BLaER1 (cell line): ENCODE measurements around the gene MAGEA9.
"Not testable (repeated sequence)": the region's sequence is repeated elsewhere in the genome, so short reads cannot be mapped to it uniquely, and the experiment has no call there.

Source experiments
- H3K27ac ChIP-seq: shearing (Covaris generic); formaldehyde crosslinking; 2 replicates; pipeline ENCODE4 v1.8.1; 2022
- H3K27me3 ChIP-seq: shearing (Covaris generic); formaldehyde crosslinking; 2 replicates; pipeline ENCODE4 v1.8.1; 2022
- H3K36me3 ChIP-seq: shearing (Covaris generic); formaldehyde crosslinking; 2 replicates; pipeline ENCODE4 v1.8.1; 2022
- H3K4me1 ChIP-seq: shearing (Covaris generic); formaldehyde crosslinking; 2 replicates; pipeline ENCODE4 v1.8.1; 2022
- H3K4me2 ChIP-seq: shearing (Covaris generic); formaldehyde crosslinking; 2 replicates; pipeline ENCODE4 v1.8.1; 2022
- H3K4me3 ChIP-seq: shearing (Covaris generic); formaldehyde crosslinking; 2 replicates; pipeline ENCODE4 v1.8.1; 2022
- H3K9ac ChIP-seq: shearing (Covaris generic); formaldehyde crosslinking; 2 replicates; pipeline ENCODE4 v1.8.1; 2022
- H3K9me3 ChIP-seq: shearing (Covaris generic); formaldehyde crosslinking; 2 replicates; pipeline ENCODE4 v1.8.1; 2022
- H4K20me1 ChIP-seq: shearing (Covaris generic); formaldehyde crosslinking; 2 replicates; pipeline ENCODE4 v1.8.1; 2022
- Cebpa-rat ChIP-seq: shearing (Covaris generic); IDR thresholded peaks from 2 replicates; pipeline ENCODE4 v1.8.1; 2022

MAGEA9 gene, protein sequence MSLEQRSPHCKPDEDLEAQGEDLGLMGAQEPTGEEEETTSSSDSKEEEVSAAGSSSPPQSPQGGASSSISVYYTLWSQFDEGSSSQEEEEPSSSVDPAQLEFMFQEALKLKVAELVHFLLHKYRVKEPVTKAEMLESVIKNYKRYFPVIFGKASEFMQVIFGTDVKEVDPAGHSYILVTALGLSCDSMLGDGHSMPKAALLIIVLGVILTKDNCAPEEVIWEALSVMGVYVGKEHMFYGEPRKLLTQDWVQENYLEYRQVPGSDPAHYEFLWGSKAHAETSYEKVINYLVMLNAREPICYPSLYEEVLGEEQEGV

DNA sequence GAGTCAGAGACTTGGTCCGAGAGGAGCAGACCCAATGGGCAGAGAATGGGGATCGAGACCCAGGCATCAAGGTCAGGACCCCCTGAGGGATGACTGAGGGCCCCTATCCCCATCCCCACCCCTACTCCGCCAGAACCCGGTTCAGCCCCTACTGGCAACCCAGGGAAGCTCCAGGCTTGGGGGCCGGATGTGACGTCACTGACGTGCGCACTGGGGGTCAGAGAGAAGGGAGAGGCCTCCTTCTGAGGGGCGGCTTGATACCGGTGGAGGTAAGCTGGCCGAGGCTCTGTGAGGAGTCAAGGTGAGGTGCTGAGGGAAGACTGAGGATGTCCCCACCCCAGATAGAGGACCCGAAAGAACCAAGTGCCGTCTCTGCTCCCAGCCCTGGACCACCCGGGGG, at the start of gene MAGEA9:
Gene MAGEA9, plus strand, starts transcription at position 204 of the 400 bp plus-strand sequence. CDS start 4,281 bp downstream, outside the sequence.
- H3K4me1 ChIP-seq, H3K9me3 ChIP-seq, H3K27me3 ChIP-seq, H4K20me1 ChIP-seq, H3K27ac ChIP-seq, H3K36me3 ChIP-seq, H3K4me2 ChIP-seq, H3K9ac ChIP-seq, H3K4me3 ChIP-seq: not testable (repeated sequence)

- H3K27ac ChIP-seq, H4K20me1 ChIP-seq, H3K27me3 ChIP-seq, H3K9me3 ChIP-seq, H3K4me3 ChIP-seq, H3K36me3 ChIP-seq, H3K9ac ChIP-seq, H3K4me1 ChIP-seq, H3K4me2 ChIP-seq: not testable (repeated sequence)
Measured at GRCh38 chrX:149742269-149742668, 39.5 kb upstream of the MAGEA9 start.

- H4K20me1 ChIP-seq, H3K4me1 ChIP-seq, H3K36me3 ChIP-seq, H3K9ac ChIP-seq, H3K27ac ChIP-seq, H3K4me2 ChIP-seq, H3K4me3 ChIP-seq, H3K27me3 ChIP-seq, H3K9me3 ChIP-seq: not testable (repeated sequence)
Measured at GRCh38 chrX:149746390-149747007, 35.2 kb upstream of the MAGEA9 start.

GRCh38 chrX:149757206-149758067, 24.3 kb upstream of the MAGEA9 start:
- Histone ChIP-seq H4K20me1 (no peaks in the 10 kb centered on the region), H3K9me3 (no peaks in the 10 kb centered on the region), H3K4me2 (no peak overlapping the region), H3K9ac (no peak overlapping the region), H3K36me3 (no peaks in the 10 kb centered on the region), H3K4me1 (no peaks in the 10 kb centered on the region), H3K27ac (no peak overlapping the region), H3K27me3 (no peaks in the 10 kb centered on the region), H3K4me3 (no peak overlapping the region)
- TF ChIP-seq Cebpa-rat = no peak

GRCh38 chrX:149758068-149758714, 23.5 kb upstream of the MAGEA9 start:
- Histone ChIP-seq H3K9ac (no peak overlapping the region), H3K27me3 (no peaks in the 10 kb centered on the region), H3K36me3 (no peaks in the 10 kb centered on the region), H3K9me3 (no peaks in the 10 kb centered on the region), H3K4me2 (no peak overlapping the region), H3K4me1 (no peaks in the 10 kb centered on the region), H3K27ac (no peak overlapping the region), H4K20me1 (no peaks in the 10 kb centered on the region), H3K4me3 (no peak overlapping the region)
- no peak for TF ChIP-seq Cebpa-rat

GRCh38 chrX:149758715-149759078, 23.0 kb upstream of the MAGEA9 start:
- H3K9me3 ChIP-seq, H3K4me1 ChIP-seq, H3K4me3 ChIP-seq, H3K27me3 ChIP-seq, H3K27ac ChIP-seq, H3K4me2 ChIP-seq, H3K9ac ChIP-seq, H4K20me1 ChIP-seq, H3K36me3 ChIP-seq: not testable (repeated sequence)

- H3K9ac ChIP-seq = no peak overlapping the region
- no peak overlapping the region for H3K4me2 ChIP-seq
- H4K20me1 ChIP-seq = no peaks in the 10 kb centered on the region
- H3K27me3 ChIP-seq = no peaks in the 10 kb centered on the region
- H3K27ac ChIP-seq = no peak overlapping the region
- H3K9me3 ChIP-seq = no peaks in the 10 kb centered on the region
- no peaks in the 10 kb centered on the region for H3K4me1 ChIP-seq
- H3K36me3 ChIP-seq = no peaks in the 10 kb centered on the region
- TF ChIP-seq Cebpa-rat = no peak
- H3K4me3 ChIP-seq = no peak overlapping the region
Measured at GRCh38 chrX:149759824-149760223, 21.9 kb upstream of the MAGEA9 start.

- no peaks in the 10 kb centered on the region for H3K27me3 ChIP-seq
- no peaks in the 10 kb centered on the region for H3K4me1 ChIP-seq
- TF ChIP-seq Cebpa-rat = no peak
- H3K9ac ChIP-seq = no peak overlapping the region
- no peaks in the 10 kb centered on the region for H3K36me3 ChIP-seq
- H3K4me2 ChIP-seq = no peak overlapping the region
- H3K27ac ChIP-seq = no peak overlapping the region
- no peak overlapping the region for H3K4me3 ChIP-seq
- H3K9me3 ChIP-seq = no peaks in the 10 kb centered on the region
- no peaks in the 10 kb centered on the region for H4K20me1 ChIP-seq
Measured at GRCh38 chrX:149760965-149761364, 20.8 kb upstream of the MAGEA9 start.

DNA sequence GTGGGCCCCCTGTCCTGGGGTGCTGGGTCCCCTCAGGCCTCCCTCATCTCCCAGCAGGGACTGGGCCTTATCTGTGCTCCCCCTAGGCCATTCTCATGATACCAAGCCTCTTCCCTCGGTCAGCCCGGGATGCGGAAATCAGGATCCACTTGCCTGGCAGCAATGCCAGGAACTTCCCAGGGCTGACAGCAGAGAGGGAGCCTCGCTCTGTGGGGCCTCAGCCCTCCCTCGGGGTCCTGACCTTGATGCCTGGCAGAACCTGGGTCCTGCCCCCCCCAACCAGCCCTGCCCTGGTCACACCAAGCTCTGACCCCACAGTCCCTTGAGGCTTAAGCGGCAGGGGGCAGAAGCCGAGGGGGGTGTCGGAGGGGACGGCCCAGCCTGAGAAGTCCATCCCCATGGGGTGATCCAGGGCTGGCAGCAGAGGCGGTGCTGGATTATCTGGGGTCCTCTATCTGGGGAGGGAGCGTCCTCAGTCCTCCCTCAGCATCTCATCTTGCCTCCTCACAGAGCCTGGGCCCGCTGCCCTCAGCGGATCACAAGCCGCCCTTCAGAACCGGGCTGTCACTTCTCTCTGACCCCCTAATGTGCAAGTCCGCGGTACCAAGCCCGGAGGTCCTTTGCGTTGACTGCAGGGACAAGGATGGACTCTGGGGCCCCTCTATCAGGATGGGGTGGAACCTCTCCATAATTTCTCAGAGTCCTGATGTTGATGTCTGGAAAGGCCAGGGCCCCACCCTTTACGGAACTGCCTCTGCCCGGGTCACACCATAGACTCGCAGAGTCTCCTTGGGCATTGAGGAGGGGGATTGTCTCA, 19.7 kb upstream of the MAGEA9 start:
- H3K9ac ChIP-seq, H3K4me3 ChIP-seq, H3K27ac ChIP-seq, H4K20me1 ChIP-seq, H3K4me2 ChIP-seq, H3K9me3 ChIP-seq, H3K27me3 ChIP-seq, H3K4me1 ChIP-seq, H3K36me3 ChIP-seq: not testable (repeated sequence)
